AG08395 (cell line): ENCODE results near the gene FOXQ1.
A peak's percentile ranks its signal among the peaks of the same experiment; 100 is the strongest.

Source experiments
- DNase-seq: peaks from one replicate; pipeline ENCODE4 v3.0.0; 2012; ENCODE audit warnings: mixed read lengths, low spot score

The FOXQ1 gene

GRCh38 chr6:1311400-1312202 lies at the start of gene FOXQ1:
TSS of gene FOXQ1 (plus strand) at chr6:1312098. CDS start at chr6:1312705, 607 bp downstream.
- DNase-seq, result peak; percentile 57

- DNase-seq, result no peak
Observed at GRCh38 chr6:1262704-1263038, 49.2 kb upstream of the FOXQ1 start.

- peak; percentile 32 for DNase-seq
Observed at GRCh38 chr6:1263039-1263849, 48.7 kb upstream of the FOXQ1 start.

- DNase-seq, result no peak
Observed at GRCh38 chr6:1263850-1264377, 48.0 kb upstream of the FOXQ1 start.

GRCh38 chr6:1264619-1265445 lies 47.1 kb upstream of the FOXQ1 start:
- DNase-seq, result no peak

- DNase-seq, result no peak
Observed at GRCh38 chr6:1266686-1267056, 45.2 kb upstream of the FOXQ1 start.

- DNase-seq, result no peak
Observed at GRCh38 chr6:1267057-1267732, 44.7 kb upstream of the FOXQ1 start.

- DNase-seq, result no peak
Observed at GRCh38 chr6:1267790-1268762, 43.8 kb upstream of the FOXQ1 start.

- DNase-seq, result no peak
Observed at GRCh38 chr6:1271071-1271763, 40.7 kb upstream of the FOXQ1 start.

GRCh38 chr6:1278061-1278720 lies 33.7 kb upstream of the FOXQ1 start:
- DNase-seq, result no peak

GRCh38 chr6:1279065-1279464 lies 32.8 kb upstream of the FOXQ1 start:
- DNase-seq, result no peak

GRCh38 chr6:1280666-1281300 lies 31.1 kb upstream of the FOXQ1 start:
- no peak for DNase-seq

- DNase-seq, result no peak
Observed at GRCh38 chr6:1281746-1282145, 30.2 kb upstream of the FOXQ1 start.

GRCh38 chr6:1283501-1283900 lies 28.4 kb upstream of the FOXQ1 start:
- DNase-seq, result no peak

- no peak for DNase-seq
Observed at GRCh38 chr6:1285556-1285955, 26.3 kb upstream of the FOXQ1 start.

- peak; percentile 82 for DNase-seq
Observed at GRCh38 chr6:1285956-1286355, 25.9 kb upstream of the FOXQ1 start.

GRCh38 chr6:1287103-1287591 lies 24.8 kb upstream of the FOXQ1 start:
- DNase-seq, result peak; percentile 86

GRCh38 chr6:1290086-1290485 lies 21.8 kb upstream of the FOXQ1 start:
- DNase-seq, result no peak

- no peak for DNase-seq
Observed at GRCh38 chr6:1290805-1291204, 21.1 kb upstream of the FOXQ1 start.
